Ovary (tissue), 9 donors: ENCODE measurements around the gene CDKN2A. TPM values are rescaled to one million over a fixed set of nuclear protein-coding genes. Genes with fewer than 3 reads are reported as not detected.

Experiments
- DNase-seq, 5 donors: peaks; one replicate each; pipeline ENCODE4 v3.0.0-alpha.2; 2019 to 2020
- H3K27ac ChIP-seq, 2 donors: fragments of 200-600 bp; one replicate each; pipeline versions ENCODE4 v1.5.1 to v1.8.0; 2019 to 2022
- H3K27me3 ChIP-seq: fragments of 200-600 bp; one replicate; pipeline ENCODE4 v1.8.0; 2022
- H3K36me3 ChIP-seq: fragments of 200-600 bp; sonication (generic); one replicate; pipeline ENCODE4 v1.5.1; 2019
- H3K4me1 ChIP-seq: one replicate; pipeline ENCODE4 v1.8.1; 2013; ENCODE audit warnings: mild to moderate bottlenecking, moderate library complexity; ENCODE audit not compliant: insufficient read depth
- H3K4me3 ChIP-seq: fragments of 200-600 bp; sonication (generic); one replicate; pipeline ENCODE4 v1.5.1; 2017
- H3K9me3 ChIP-seq, 2 donors: fragments of 200-600 bp in 1 of 2; sonication (generic) in 1 of 2; one replicate each; pipeline versions ENCODE4 v1.5.1 to v1.8.1; 2013 to 2019; ENCODE audit warnings: mild to moderate bottlenecking in 1 of 2, moderate library complexity in 1 of 2
- EP300 ChIP-seq: sonication (generic); formaldehyde crosslinking; IDR thresholded peaks from one replicate; pipeline ENCODE4 v1.6.1; 2017; ENCODE audit warnings: antibody characterized with exemption
- POLR2A ChIP-seq: fragments of 450-650 bp; IDR thresholded peaks from one replicate; pipeline ENCODE4 v1.6.1; 2017; ENCODE audit warnings: antibody characterized with exemption, mild to moderate bottlenecking, moderate library complexity
- WGBS, 3 donors: extraction: QIAGEN DNeasy Blood & Tissue Kit in 1 of 3; methylation state at CpG; one replicate each; pipeline versions ENCODE4 v1.1.5 to v1.1.7; 2013 to 2017; 5-methylcytosine and 5-hydroxymethylcytosine counted together
- intact Hi-C, 4 donors: fragments of 100-400 bp; cut with DNase I; formaldehyde crosslinking; loops; one replicate each; pipeline versions ENCODE4 v1.11.0 to v1.15.1; 2022 to 2023
- polyA plus RNA-seq, 2 donors: library from polyadenylated mRNA; stranded (reverse); fragments of 200-250 nt in 1 of 2; fragments of 350-450 nt in 1 of 2; fragmentation: Illumina TruSeq in 1 of 2; extraction: RNeasy Lipid Tissue Mini Kit (QIAGEN cat#74804) in 1 of 2; gene quantifications; one replicate each; pipeline ENCODE4 v1.2.3, GENCODE V29; 2013 to 2014
- total RNA-seq, 7 donors: library from RNA; depleted of rRNA in 2 of 7; stranded (reverse); fragments of >200 nt in 2 of 7; fragmentation: NEBNext Ultra II Directional in 3 of 7; extraction: Animal tissue kit (Norgen Biotek cat#: 25700) in 3 of 7; gene quantifications; one replicate each; pipeline versions ENCODE4 v1.1.0 to v1.2.4, GENCODE V29; 2016 to 2023
- TF ChIP-seq, protein P1 (sequence below), 3 donors: fragments of 450-650 bp in 2 of 3; fragments of 200-600 bp in 1 of 3; IDR thresholded peaks; one replicate each; pipeline versions ENCODE4 v1.5.1 to v1.8.0; 2016 to 2022; ENCODE audit warnings: antibody characterized with exemption in 3 of 3, mild to moderate bottlenecking in 1 of 3
- donor health status: DM: no; HTN: no; CAD: no; lungs with moderate emphysema.
- donor health status: DM: no; HTN: no; CAD: no.
- donor health status: Bipolar disorder and iron deficiency.
- donor health status: DM: yes; HTN: yes; CAD: no.
- donor health status: DM: no; HTN: no; CAD: no.
- donor health status: DM: yes; HTN: yes; CAD: no.

Gene CDKN2A
- total and polyA plus RNA-seq, 9 donors, result 0.20 to 7.6 (median 1.0) TPM

DNA sequence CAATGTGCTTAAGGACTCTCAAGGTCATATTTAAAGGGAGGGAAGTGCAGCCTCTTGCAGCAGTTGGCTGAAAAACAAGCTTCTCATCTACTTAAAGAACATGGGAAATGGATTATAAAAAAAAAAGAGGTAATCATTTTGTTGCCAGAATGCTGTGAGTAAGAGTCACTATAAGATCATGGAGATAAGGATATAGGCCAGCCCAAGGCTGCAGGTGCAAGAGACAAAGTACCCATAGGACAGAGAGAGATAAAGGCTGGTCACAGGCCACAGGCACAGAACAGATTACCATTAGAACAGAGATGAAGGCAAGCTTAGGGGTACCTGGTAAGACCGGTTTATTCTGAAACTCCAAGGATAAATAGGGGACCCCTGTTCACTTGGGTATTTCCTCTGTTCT lies 70.5 kb downstream of the CDKN2A start:
- Histone ChIP-seq H3K36me3 (no peaks in the 10 kb centered on the region), H3K27ac (no peak overlapping the region), H3K4me1 (no peaks in the 10 kb centered on the region), H3K4me3 (no peak overlapping the region), H3K27me3 (no peaks in the 10 kb centered on the region), H3K9me3 (no peaks in the 10 kb centered on the region)
- no peak for DNase-seq
- intact Hi-C loops, result no loop called here
- no peak for TF ChIP-seq EP300
- no peak for TF ChIP-seq POLR2A
- TF ChIP-seq, protein P1, sequence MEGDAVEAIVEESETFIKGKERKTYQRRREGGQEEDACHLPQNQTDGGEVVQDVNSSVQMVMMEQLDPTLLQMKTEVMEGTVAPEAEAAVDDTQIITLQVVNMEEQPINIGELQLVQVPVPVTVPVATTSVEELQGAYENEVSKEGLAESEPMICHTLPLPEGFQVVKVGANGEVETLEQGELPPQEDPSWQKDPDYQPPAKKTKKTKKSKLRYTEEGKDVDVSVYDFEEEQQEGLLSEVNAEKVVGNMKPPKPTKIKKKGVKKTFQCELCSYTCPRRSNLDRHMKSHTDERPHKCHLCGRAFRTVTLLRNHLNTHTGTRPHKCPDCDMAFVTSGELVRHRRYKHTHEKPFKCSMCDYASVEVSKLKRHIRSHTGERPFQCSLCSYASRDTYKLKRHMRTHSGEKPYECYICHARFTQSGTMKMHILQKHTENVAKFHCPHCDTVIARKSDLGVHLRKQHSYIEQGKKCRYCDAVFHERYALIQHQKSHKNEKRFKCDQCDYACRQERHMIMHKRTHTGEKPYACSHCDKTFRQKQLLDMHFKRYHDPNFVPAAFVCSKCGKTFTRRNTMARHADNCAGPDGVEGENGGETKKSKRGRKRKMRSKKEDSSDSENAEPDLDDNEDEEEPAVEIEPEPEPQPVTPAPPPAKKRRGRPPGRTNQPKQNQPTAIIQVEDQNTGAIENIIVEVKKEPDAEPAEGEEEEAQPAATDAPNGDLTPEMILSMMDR (IDR thresholded peaks at IDR 0.05), result no peak
- 94 to 100% (median 96%) methylated on average over 1 of the region's 1 CpG for WGBS, 3 donors

DNA sequence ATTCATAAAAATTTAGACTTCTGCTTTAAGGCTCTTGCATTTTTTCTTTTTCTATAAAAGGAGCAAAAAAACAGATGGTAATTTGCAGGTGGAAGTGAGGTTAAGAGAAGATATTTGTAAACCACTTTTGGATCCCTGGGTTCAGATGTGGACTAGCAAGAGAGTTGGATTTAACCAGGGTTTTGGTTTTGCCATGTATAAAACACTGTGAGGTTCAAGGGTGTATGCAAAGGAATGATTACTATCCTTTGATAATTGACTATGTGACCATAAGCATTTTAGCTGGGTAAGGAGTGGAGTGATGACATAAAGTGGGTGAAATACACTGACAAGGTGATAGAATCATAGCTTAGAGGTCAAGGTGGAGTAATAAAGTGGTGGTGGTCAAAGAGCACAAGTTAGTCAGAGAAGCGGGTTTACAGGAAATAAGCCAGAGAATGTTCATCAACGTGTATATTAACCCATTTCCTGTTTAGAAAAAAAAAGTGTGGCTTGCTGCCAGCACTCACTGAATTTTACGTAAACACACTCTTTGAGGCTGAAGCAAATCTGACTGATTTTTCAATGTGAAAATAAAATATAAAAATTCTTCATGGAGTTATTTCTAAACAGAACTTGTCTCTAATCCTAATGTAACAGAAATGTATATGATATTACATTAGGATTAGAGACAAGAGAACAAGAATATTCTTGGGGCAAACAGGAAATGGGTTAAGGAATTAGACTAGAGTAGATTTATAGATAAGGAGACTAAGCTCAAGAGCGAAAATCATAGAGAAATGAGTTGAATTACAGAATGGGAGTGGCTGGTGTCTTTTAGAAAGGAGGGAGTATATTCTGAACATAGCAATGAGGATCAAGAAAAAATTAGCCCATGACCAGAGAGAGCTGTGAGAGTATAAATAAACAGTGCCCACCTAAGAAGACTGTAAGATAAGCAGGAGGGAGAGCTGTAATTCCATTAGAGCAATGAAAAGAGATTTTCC lies 74.5 kb downstream of the CDKN2A start:
- DNase-seq, result no peak
- Histone ChIP-seq H3K36me3 (no peaks in the 10 kb centered on the region), H3K9me3 (no peaks in the 10 kb centered on the region), H3K27me3 (no peaks in the 10 kb centered on the region), H3K4me1 (no peaks in the 10 kb centered on the region), H3K4me3 (no peak overlapping the region), H3K27ac (no peak overlapping the region)
- 9 to 11% (median 11%) methylated on average over 4 of the region's 4 CpGs for WGBS, 3 donors
- TF ChIP-seq, protein P1 (IDR thresholded peaks at IDR 0.05), result no peak
- TF ChIP-seq EP300, result no peak
- TF ChIP-seq POLR2A, result no peak
- intact Hi-C loops, result no loop called here

Other genes starting within 250 kb of the CDKN2A start
- gene MTAP, start 191.8 kb downstream of the CDKN2A start, total RNA-seq, result 10 to 100 TPM; 30.1 to 43.3 (median 34.5) TPM
- gene MTAP, start 191.8 kb downstream of the CDKN2A start, polyA plus RNA-seq, result 10 to 100 TPM; 12.2 to 24.5 TPM
- 1 to 10 TPM in 3 of 7 donors, under 1 TPM in 3, not detected in 1; 0.51 to 2.1 (median 0.82) TPM for gene CDKN2B-AS1, start 399 bp upstream of the CDKN2A start, total RNA-seq
- gene CDKN2B-AS1, start 399 bp upstream of the CDKN2A start, polyA plus RNA-seq, result under 1 TPM; 0.06 to 0.32 TPM
- gene CDKN2B, start 14.9 kb upstream of the CDKN2A start, total RNA-seq, result 1 to 10 TPM; 1.0 to 5.3 (median 1.7) TPM
- 1 to 10 TPM in 1 of 2 donors, under 1 TPM in 1; 0.63 to 5.7 TPM for gene CDKN2B, start 14.9 kb upstream of the CDKN2A start, polyA plus RNA-seq